Right hindlimb (tissue), 1 donor: ENCODE results near the gene CACNA1A.

Experiments
- DNase-seq: peaks from one replicate; pipeline ENCODE4 v3.0.0-alpha.2; 2018

Gene CACNA1A

DNA sequence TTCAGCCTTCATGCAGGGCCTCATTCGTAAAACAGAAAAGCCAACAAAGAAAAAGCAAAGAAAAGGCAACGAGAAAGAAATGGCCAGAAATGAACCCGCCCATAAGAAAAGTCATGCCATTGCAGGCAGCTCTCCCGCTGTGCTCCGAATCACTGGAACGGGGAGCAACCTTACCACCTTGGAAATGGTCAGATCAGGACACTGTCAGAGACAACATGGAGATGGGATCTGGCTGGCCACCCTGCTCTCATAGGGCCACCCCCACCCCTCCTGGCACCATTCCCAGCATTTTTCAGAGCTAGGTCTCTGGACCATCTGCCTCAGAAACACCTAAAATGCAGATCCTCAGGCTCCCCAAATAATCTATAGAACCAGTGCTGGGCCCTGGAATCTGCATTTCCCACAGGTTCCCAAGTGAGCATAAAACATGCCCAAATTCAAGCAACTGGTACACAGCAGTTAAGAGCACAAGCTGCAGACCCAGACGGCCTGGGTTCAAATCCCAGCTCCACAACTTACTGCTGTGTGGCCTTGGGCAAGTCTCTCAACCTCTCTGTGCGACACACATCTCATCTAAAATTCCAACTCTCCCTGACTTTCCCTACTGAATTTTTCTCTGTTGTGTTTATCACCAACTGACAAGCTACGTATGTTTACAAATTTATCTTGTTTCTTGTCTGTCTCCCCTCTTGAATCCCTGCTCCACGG, 204.5 kb downstream of the CACNA1A start:
- DNase-seq = no peak

DNA sequence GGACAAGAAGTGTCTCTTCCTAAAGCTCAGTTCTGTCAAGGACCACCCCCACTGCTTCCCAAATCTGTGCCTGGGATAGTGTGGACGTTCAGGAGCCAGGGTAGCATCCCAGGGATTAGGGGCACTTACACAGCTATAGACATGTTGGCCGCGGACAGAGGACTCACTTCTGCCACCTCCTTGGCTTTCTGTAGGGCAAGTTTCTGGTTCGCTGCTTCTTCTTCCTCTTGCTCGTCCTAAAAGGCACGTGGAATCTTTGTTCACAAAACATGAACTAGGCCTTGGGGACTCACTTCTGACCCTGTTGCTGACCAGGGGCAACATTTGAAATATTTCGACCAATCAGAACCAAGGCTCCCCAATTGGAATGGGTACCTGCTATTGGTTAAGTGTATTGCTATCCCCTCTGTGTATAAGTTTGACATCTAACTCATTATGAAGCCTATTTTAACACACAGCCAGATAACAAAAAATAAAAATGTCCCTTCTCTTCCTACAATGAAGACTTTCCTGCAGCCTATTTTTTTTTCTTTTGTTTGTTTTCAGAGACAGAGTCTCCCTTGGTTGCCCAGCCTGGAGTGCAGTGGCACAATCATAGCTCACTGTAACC, 205.8 kb downstream of the CACNA1A start:
- no peak for DNase-seq

- DNase-seq = no peak
These were observed 206.4 kb downstream of the CACNA1A start for GRCh38 chr19:13299838-13300237.

DNA sequence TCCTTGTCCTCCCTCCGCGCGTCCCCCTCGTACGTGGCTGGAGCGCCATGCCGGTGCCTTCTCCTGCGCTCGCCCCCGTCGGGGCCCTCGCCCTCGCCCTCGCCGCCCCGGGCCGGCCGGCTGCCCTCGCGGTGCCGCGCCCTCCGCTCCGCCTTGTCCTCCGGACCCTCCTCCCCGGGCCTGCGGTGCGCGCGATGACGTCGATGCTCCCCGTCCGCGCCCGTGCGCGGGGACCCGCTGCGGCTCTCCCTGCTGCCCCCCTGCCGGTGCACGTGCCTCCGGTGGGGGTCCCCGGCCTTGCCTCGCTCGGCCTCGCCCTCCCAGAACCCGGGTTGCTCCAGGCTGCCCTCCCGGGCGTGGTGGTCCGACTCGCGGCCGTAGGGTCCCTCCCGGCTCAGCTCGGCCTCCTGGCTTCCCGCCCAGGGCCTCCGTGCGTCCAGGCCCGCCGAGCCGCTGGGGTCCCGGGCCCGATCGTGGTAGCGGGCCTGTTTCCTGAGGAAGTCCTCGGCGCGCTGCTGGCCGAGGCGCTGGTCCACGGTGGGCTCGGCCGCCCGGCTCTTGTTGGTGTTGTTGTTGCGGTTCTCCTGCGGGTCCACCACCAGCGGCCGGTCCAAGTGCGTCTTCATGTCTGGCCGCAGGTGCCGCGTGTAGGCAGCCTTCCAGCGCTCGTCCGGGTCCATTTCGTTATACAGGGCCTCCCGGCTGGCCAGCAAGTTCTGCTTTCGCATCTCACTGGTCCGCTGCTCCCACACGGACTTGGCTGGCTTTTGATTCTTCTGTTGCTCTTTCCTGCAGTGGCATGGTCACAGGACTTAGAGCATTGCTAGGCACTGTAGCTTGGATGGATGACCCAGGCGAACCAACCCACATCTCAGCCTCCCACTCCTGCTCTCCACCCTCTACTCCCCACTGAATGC, 207.5 kb downstream of the CACNA1A start:
- peak; percentile 47 for DNase-seq

- DNase-seq = no peak
These were observed 209.3 kb downstream of the CACNA1A start for GRCh38 chr19:13297023-13297422.

GRCh38 chr19:13294812-13295567, 211.3 kb downstream of the CACNA1A start:
- no peak for DNase-seq

DNA sequence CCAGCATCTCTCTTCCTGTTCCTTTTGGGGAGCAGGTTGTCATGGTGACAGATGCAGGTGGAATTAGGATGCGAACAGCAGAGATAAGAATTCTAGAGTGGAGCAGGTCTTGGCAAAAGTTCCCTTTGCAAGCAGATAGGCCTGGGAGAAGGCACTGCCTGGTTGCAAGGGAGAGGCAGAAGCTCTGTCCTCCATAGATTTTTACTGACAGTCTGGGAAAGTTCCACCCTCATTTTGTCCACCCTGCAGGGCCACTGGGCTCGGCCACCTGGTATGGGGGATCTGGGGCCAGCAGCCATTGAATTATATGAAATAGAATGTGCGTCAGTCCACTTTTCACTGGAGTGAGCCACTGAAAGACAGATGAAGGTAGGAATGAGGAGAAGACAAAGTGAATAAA, 214.4 kb downstream of the CACNA1A start:
- DNase-seq = no peak

GRCh38 chr19:13290741-13291140, 215.5 kb downstream of the CACNA1A start:
- DNase-seq = no peak

GRCh38 chr19:13289295-13289694, 217.0 kb downstream of the CACNA1A start:
- DNase-seq = no peak

- no peak for DNase-seq
These were observed 219.9 kb downstream of the CACNA1A start for GRCh38 chr19:13286195-13286985.

- no peak for DNase-seq
These were observed 221.1 kb downstream of the CACNA1A start for GRCh38 chr19:13284929-13285928.

GRCh38 chr19:13283871-13284270, 222.4 kb downstream of the CACNA1A start:
- DNase-seq = no peak

DNA sequence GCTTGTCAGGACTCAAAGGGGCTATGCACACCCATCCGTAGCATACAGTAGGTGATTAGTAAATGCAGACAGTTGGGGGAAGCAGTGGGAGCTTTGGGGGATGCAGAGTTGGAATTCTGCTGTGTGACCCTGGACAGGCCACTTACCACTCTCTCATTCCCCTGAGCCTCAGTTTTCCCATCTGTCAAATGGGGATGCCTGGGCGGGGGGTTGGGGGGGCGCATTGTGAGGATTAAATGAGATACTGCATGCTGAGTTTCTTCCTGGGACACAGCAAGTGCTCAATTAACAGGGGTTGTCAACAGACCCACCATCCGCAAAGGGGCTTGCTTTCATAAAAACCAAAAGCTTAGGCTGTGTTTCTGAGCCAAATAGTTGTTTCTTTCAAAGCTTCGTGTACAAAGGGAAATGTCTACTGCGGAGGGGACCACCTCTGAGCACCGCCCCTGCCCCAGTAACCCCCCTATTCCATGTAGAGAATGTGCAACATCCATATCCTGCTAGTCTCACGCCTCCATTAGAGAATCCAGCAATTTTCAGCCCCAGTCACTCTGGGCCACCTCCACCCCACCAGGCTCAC, 223.7 kb downstream of the CACNA1A start:
- DNase-seq = no peak

- DNase-seq = no peak
These were observed 224.6 kb downstream of the CACNA1A start for GRCh38 chr19:13281567-13282291.

DNA sequence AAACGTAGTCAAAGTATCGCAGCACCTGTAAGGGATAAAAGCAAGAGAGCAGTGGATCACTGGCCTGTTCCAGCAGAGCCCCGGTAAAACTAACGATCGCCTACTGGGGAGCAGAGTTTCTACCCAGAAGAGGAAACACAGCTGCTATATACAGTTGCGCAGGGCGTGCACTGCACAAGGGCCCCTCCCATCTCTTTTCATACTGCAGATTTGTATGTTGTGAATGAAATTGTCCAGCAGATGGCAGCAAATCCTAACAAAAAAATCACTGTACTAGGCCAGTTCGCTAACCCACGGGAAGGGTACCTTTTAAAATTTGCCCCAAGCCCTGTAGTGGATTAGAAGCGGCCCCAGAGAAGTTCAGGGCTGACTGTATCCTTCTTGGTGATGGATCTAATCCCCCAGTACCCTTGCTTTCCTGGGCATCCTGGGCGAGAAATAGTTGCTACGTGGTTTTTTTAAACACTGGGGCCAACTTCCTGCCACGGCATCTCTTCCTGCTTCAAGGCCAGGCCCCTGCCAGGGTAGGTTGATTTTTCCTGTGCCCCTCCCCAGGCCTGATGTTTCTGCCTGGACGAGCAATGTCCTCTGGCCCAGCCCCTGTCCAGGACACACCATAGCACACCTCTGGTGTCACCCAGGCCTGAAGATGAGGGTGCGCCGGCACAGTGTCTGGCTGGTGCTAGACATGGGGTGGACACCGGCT, 229.0 kb downstream of the CACNA1A start:
- DNase-seq = peak; percentile 66

DNA sequence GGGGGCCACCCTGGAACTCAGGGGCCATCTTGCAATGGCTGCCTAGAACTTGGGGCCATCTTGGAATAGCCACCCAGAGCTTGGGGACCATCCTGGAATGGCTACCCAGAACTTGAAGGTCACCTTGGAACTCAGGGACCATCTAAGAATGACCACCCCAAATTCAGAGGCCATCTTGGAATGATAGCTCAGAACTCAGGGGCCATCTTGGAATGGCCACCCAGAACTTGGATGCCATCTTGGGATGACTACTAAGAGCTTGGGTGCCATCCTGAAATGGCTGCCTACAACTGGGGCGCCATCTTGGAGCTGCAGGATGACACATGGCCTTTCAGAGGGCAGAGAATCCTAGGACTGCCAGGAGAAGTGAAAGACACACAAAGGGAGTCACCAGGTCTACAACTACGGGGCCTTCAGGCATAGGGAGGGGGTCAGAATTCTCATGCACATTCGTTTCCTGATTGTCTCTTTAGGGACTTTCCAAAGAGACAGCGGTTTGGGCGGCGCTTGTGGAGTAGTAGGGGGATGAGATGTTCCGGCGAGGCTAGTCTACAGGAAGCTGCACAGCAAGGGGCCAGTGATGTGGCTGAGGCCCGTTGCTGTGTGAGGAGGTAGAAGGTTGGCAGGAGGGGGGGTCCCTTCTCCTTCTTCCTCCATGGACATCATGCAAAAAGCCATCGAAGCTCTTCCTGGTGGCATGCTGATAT, 231.1 kb downstream of the CACNA1A start:
- no peak for DNase-seq

DNA sequence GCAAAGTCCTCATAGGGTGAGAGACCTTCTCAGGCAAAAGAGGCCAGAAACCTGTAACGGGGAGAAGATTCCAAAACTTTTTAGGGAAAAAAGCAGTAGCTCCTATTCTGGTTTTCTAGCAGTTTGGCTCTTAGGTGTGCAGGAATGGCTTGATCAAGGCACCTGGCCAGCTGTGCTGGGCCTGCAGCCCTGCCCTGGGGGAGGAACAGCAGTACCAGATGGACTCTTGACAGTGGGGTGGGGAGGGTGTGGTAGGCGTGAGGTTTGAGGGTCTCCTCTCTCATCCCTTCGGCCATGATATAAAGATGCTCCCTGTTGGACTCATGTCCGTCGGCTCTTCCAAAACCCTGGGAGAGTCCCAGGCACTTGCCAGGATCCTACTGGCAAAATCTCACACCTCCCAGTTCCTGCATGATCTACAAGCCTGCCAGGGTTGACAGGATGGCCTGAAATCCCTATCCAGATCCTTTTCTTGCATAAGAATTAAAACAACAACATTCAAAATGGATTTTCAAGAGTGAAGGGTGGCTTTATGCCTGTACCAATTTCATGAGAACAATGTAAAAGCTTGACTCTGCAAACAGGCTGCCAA, 235.7 kb downstream of the CACNA1A start:
- no peak for DNase-seq

DNA sequence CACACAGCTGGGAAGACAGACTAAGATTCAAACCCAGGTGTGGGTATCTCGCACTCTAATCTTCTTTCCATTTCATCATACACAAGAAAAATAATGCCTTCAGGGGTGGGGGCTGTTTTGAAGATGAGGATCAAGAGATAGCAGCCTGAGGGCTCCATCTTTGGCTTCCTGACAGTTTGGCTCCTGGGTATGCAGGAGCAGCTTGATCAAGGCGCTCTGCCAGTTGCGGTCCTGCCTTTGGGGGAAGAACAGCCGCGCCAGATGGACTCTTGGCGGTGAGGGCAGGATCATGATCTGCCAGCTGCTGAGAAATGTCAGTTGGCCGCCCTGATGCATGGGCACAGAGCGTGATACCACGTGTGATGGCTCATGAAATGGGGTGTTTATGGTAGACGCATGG, 236.9 kb downstream of the CACNA1A start:
- no peak for DNase-seq
